KOPT-K1 (cell line): ENCODE data around the gene OPCML.

Experiments used
- H3K27ac ChIP-seq: fragments of 200-600 bp; sonication (generic); 2 replicates; pipeline ENCODE4 v1.5.1; 2016; ENCODE audit warnings: antibody characterized with exemption, mild to moderate bottlenecking, low read depth, low read length; ENCODE audit not compliant: poor library complexity, severe bottlenecking
- H3K36me3 ChIP-seq: fragments of 200-600 bp; sonication (generic); 2 replicates; pipeline ENCODE4 v1.5.1; 2017; ENCODE audit warnings: antibody characterized with exemption, mild to moderate bottlenecking, low read length, moderate library complexity; ENCODE audit not compliant: insufficient read depth
- H3K9me3 ChIP-seq: fragments of 200-600 bp; sonication (generic); 2 replicates; pipeline ENCODE4 v1.5.1; 2017; ENCODE audit warnings: antibody characterized with exemption, low read length, mild to moderate bottlenecking; ENCODE audit not compliant: insufficient read depth, poor library complexity, severe bottlenecking

OPCML gene

GRCh38 chr11:132987936-132988335 is 544.4 kb downstream of the OPCML start:
- Histone ChIP-seq H3K9me3 (no peaks in the 10 kb centered on the region), H3K36me3 (no peaks in the 10 kb centered on the region), H3K27ac (no peak overlapping the region)

GRCh38 chr11:132983641-132983978 is 548.7 kb downstream of the OPCML start:
- Histone ChIP-seq H3K36me3 (no peaks in the 10 kb centered on the region), H3K9me3 (no peaks in the 10 kb centered on the region), H3K27ac (no peak overlapping the region)

GRCh38 chr11:132982772-132983640 is 549.3 kb downstream of the OPCML start:
- Histone ChIP-seq H3K27ac (no peak overlapping the region), H3K9me3 (no peaks in the 10 kb centered on the region), H3K36me3 (no peaks in the 10 kb centered on the region)

- H3K36me3 ChIP-seq = no peaks in the 10 kb centered on the region
- H3K27ac ChIP-seq = no peak overlapping the region
- H3K9me3 ChIP-seq = no peaks in the 10 kb centered on the region
These were observed 551.0 kb downstream of the OPCML start for GRCh38 chr11:132981131-132981956.

DNA sequence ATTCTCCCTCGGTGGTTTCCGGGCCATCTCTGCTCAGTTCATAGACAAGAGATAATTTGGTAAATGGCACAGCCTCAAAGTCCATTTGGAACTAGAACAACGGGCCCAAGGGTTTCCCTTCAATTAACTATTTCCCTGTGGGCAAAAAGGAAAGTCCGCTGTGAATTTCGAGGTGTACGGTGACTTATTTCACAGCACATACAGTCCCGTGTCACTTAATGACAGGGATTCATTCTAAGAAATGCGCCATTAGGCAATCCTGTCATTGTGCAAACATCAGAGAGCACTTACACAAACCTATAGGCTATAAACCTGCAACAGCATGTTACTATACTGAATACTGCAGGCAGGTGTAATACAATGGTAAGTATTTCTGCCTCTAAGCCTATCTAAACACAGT is 551.6 kb downstream of the OPCML start:
- H3K27ac ChIP-seq = no peak overlapping the region
- no peaks in the 10 kb centered on the region for H3K9me3 ChIP-seq
- H3K36me3 ChIP-seq = no peaks in the 10 kb centered on the region

DNA sequence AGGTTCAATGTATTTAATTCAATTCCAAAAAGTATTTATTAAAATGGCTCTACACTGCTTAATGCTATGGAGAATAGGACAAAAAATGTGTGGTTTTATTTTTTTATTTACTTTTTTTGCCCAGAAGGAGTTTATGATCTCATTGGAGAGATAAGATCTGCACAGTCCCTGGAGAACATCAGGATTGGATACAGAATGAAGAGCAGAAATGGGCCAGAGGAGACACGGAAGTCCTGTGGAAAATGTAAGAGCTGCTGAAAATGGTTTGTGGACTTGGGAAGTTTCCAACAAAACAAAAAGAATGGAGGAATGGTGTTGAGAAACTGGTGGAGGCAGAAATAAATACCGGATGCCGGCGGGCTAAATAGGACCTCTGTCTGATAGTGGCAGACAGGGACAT is 554.6 kb downstream of the OPCML start:
- Histone ChIP-seq H3K36me3 (no peaks in the 10 kb centered on the region), H3K27ac (no peak overlapping the region), H3K9me3 (no peaks in the 10 kb centered on the region)

GRCh38 chr11:132977241-132977640 is 555.1 kb downstream of the OPCML start:
- H3K9me3 ChIP-seq = no peaks in the 10 kb centered on the region
- H3K27ac ChIP-seq = no peak overlapping the region

DNA sequence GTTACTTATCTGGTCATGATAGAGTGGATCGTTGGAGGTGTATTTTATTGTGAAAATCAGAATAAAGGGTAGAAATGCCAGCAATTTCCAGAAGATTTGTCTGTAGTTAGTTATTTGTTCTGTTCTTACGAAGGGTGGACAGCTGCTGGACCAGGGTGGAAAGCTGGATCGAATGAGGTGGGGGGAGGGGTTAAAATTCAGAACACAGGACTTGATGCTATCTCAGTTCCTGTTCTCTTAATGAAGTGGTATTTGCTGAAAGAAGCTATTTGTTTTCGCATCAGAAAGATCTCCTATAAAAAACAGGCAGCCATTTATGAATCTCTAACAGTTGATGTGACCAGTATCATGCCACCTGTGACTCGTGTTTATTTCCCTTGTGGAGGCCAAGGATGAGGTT is 556.2 kb downstream of the OPCML start:
- no peaks in the 10 kb centered on the region for H3K36me3 ChIP-seq
- H3K27ac ChIP-seq = no peak overlapping the region
- no peaks in the 10 kb centered on the region for H3K9me3 ChIP-seq

More at GRCh38 chr11:132977241-132977640, 555.1 kb downstream of the OPCML start:
- H3K36me3 ChIP-seq = no peaks in the 10 kb centered on the region

- no peaks in the 10 kb centered on the region for H3K36me3 ChIP-seq
- H3K27ac ChIP-seq = no peak overlapping the region
- no peaks in the 10 kb centered on the region for H3K9me3 ChIP-seq
These were observed 558.6 kb downstream of the OPCML start for GRCh38 chr11:132973686-132974085.

- Histone ChIP-seq H3K27ac (no peak overlapping the region), H3K9me3 (no peaks in the 10 kb centered on the region), H3K36me3 (no peaks in the 10 kb centered on the region)
These were observed 559.7 kb downstream of the OPCML start for GRCh38 chr11:132972565-132972964.

GRCh38 chr11:132971351-132971750 is 561.0 kb downstream of the OPCML start:
- Histone ChIP-seq H3K27ac (no peak overlapping the region), H3K36me3 (no peaks in the 10 kb centered on the region), H3K9me3 (no peaks in the 10 kb centered on the region)

DNA sequence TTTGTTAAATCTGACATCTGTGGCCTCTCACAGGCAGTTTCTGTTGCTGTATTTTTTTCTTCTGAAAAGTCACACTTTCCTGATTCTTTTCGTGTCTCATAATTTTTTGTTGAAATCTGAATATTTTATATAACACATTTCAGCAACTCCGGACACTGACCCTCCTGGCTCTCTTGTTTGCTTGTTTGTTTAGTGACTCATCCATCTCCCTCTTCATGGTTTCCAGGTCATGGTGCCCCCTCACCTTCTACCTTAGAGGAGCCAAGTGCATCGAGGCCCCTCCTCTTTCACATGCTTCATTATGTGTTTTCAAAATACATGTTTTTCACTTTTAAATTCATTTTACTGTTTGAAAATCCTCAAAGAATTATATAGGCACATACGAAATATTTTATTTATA is 562.4 kb downstream of the OPCML start:
- no peaks in the 10 kb centered on the region for H3K9me3 ChIP-seq
- no peaks in the 10 kb centered on the region for H3K36me3 ChIP-seq
- no peak overlapping the region for H3K27ac ChIP-seq

DNA sequence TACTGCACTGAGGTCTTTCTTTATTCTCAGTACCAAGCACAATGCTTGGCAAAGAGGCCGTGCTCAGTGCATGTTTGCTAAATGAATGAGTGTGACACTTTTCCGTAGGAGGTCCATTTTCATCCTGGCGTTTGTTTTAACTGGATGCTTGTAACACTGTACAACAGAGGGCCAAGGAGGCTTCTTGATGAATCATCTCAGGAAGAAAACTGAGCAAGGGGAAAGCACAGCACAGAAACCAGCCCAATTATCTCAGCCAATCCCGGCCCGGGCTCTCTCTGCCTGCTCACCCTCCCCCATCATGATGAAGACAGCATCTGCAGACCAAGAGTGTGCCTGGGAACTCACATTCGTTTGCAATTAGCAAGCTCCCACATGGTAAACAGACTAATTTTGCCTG is 570.3 kb downstream of the OPCML start:
- no peaks in the 10 kb centered on the region for H3K36me3 ChIP-seq
- no peak overlapping the region for H3K27ac ChIP-seq

DNA sequence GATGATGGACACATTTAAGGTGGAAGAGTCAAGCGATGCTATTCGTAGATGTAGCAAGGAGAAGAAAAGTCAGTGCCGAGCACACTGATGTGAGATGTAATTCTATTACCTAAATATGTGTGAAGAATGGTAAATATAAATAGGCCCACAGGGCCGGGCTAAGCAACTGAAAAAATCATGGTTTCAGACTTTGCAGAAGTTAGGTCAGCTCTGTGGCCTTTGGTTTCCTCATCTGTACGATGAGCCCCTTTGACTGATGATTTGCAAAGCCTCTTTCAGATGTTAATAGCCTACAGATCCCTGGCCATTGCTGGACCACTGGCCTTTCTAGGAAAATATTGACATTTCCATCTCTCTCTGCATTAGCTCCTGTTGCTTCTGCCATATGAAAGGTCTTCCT is 570.8 kb downstream of the OPCML start:
- H3K36me3 ChIP-seq = no peaks in the 10 kb centered on the region

More for the DNA sequence above, 570.3 kb downstream of the OPCML start:
- H3K9me3 ChIP-seq = no peaks in the 10 kb centered on the region

GRCh38 chr11:132960273-132961078 is 571.8 kb downstream of the OPCML start:
- H3K36me3 ChIP-seq = no peaks in the 10 kb centered on the region
- H3K27ac ChIP-seq = no peak overlapping the region
- H3K9me3 ChIP-seq = no peaks in the 10 kb centered on the region

More for the DNA sequence above, 570.8 kb downstream of the OPCML start:
- Histone ChIP-seq H3K27ac (no peak overlapping the region), H3K9me3 (no peaks in the 10 kb centered on the region)
